Measurements from ENCODE around the gene FAM47E.

The FAM47E gene

GRCh38 chr4:76232681-76233080, 18.8 kb upstream of the FAM47E start:
- TF ChIP-seq CTCF (IDR thresholded peaks at IDR 0.05; ENCODE audit: extremely low read depth, missing control alignments): no peak
- no peak for DNase-seq (ENCODE audit: low spot score)

DNA sequence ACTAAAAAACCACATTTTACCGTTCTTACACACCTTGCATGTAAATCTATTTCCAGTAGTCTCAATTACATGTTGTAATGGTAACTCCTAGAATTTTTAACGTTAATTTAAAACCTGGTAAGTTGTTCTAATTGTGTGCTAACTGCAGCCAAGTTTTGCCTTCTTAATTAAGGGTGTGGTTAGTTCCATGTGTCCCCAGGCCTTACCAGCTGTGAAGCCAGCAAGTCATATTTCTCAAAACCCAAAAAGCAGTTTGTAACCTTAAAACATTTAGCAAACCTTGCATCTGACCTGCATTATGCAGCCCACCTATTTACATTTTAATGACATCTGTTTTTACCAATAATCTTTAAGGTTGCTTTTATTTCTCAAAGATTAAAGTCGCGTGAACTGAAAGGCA, 18.4 kb upstream of the FAM47E start:
- TF ChIP-seq CTCF (IDR thresholded peaks at IDR 0.05; ENCODE audit: extremely low read depth, missing control alignments): no peak
- no peak for DNase-seq (ENCODE audit: low spot score)

DNA sequence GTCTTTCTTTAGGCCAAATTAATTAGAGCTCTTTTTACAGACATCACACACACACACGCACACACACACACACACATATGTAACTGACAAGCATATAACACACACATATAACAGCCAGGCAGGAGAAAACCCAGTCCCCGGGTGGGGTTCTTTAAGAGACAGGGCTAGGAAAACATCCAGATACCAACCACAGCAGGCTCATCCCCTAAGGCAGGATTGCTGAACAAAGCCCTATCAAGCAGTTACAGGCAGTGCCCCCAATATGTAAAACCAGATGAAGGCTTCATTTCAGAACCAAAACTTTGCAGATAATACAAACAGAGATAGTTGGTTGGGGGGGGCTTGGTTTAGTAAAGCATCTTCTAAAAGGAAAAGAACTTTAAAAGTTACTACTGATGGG, 18.0 kb upstream of the FAM47E start:
- no peak for DNase-seq (ENCODE audit: low spot score)
- TF ChIP-seq CTCF (IDR thresholded peaks at IDR 0.05; ENCODE audit: extremely low read depth, missing control alignments): no peak

DNA sequence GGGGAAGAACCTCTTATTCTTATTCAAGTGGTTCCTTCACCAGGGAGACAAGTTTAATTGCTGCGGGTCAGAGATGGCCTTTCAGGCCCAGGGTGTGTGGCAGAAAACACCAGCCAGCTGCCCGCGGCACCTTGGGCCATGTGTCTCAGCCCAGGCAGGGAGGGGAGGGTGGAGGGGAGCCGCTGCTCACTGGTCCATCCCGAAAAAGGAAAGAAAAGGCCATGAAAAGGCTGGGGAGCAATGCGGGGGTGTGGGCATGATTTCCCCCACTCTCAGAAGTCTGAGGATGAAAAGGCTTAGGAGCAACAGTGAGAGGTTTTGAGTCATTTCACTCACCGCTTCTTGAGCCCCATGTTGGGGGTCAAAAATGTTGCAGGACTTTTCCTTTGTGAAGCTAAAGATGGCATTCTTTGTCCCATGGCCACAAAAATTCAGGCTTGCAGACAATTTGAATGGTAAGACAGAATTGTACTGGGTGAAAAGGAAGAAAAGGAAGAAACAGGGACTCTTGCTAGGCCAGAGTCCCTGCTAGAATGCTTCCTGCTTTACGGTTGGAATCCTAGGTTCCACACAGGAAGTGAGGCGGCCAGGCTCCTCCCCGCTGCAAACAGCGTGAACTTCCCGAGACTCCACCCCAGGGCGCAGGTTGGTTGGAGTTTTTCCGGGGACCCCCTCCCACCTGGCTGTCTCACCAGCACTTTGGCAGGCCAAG, 17.4 kb upstream of the FAM47E start:
- DNase-seq (ENCODE audit: low spot score): no peak
- no peak for TF ChIP-seq CTCF (IDR thresholded peaks at IDR 0.05; ENCODE audit: extremely low read depth, missing control alignments)

DNA sequence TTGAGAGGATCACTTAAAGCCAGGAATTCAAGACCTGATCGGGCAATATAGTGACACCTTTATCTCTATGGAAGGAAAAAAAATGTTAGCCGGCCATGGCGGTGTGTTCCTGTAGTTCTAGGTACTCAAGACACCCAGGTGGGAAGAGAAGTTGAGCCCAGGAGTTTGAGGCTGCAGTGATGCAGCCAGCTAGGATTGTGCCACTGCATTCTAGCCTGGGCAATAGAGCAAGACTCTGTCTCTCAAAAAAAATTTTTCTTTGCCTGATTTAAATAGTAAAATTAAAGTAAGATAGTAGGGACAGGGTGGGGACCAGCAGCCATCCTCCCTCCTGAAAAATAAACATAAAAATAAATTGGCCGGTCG, 16.9 kb upstream of the FAM47E start:
- DNase-seq (ENCODE audit: low spot score): no peak
- TF ChIP-seq CTCF (IDR thresholded peaks at IDR 0.05; ENCODE audit: extremely low read depth, missing control alignments): no peak

DNA sequence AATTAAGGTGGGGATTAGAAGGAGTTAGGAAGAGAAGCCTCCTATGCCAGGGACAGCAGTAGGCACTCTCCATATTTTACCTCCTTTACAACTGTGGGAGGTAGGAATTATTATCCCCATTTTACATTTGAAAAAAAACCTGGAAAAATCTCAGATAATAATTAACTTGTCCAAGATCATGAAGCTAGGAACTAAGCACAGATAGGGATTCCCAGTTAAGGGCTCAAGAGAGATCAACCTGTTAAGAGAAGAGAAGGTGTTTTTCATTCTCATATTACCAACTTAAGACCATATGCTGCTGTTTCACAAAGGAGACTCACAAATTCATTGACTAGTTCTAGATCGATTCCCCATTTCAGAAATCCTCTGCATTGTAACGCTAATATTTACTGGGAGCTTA, 16.1 kb upstream of the FAM47E start:
- TF ChIP-seq CTCF (IDR thresholded peaks at IDR 0.05; ENCODE audit: extremely low read depth, missing control alignments): no peak
- no peak for DNase-seq (ENCODE audit: low spot score)

GRCh38 chr4:76235915-76236314, 15.6 kb upstream of the FAM47E start:
- no peak for DNase-seq (ENCODE audit: low spot score)
- TF ChIP-seq CTCF (IDR thresholded peaks at IDR 0.05; ENCODE audit: extremely low read depth, missing control alignments): no peak

All from GM20000 (cell line).